HG03066 (cell line): ENCODE data around the gene MYADML2.
"Not testable (repeated sequence)": the region's sequence is repeated elsewhere in the genome, so short reads cannot be mapped to it uniquely, and the experiment has no call there.

Source experiments
- ATAC-seq: cut with Tn5 transposase; IDR thresholded peaks from one replicate; pipeline ENCODE4 v1.9.1; 2021; ENCODE audit warnings: low read depth; ENCODE audit not compliant: unreplicated experiment

Gene MYADML2, protein sequence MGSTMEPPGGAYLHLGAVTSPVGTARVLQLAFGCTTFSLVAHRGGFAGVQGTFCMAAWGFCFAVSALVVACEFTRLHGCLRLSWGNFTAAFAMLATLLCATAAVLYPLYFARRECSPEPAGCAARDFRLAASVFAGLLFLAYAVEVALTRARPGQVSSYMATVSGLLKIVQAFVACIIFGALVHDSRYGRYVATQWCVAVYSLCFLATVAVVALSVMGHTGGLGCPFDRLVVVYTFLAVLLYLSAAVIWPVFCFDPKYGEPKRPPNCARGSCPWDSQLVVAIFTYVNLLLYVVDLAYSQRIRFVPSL

GRCh38 chr17:81947189-81947588 is at the start of gene MYADML2:
Gene MYADML2 (minus strand): TSS chr17:81947233. CDS start chr17:81941741, 5,492 bp downstream.
- ATAC-seq: no peak

DNA sequence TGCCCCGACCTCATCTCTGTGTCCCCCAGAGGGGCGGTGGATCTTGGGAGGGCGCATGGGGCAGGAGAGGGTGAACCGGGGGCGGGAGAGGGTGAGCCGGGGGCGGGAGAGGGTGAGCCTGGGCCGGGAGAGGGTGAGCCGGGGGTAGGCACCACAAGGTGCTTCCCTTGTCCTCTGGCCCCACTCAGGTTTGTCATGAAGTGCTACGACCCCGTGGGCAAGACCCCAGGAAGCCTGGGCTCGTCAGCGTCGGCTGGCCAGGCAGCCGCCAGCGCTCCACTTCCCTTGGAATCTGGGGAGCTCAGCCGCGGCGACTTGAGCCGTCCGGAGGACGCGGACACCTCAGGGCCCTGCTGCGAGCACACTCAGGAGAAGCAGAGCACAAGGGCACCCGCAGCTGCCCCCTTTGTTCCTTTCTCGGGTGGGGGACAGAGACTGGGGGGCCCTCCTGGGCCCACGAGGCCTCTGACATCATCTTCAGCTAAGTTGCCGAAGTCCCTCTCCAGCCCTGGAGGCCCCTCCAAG is 49.3 kb upstream of the MYADML2 start:
- ATAC-seq: no peak

- ATAC-seq: no peak
Measured at GRCh38 chr17:81995463-81996231, 48.6 kb upstream of the MYADML2 start.

DNA sequence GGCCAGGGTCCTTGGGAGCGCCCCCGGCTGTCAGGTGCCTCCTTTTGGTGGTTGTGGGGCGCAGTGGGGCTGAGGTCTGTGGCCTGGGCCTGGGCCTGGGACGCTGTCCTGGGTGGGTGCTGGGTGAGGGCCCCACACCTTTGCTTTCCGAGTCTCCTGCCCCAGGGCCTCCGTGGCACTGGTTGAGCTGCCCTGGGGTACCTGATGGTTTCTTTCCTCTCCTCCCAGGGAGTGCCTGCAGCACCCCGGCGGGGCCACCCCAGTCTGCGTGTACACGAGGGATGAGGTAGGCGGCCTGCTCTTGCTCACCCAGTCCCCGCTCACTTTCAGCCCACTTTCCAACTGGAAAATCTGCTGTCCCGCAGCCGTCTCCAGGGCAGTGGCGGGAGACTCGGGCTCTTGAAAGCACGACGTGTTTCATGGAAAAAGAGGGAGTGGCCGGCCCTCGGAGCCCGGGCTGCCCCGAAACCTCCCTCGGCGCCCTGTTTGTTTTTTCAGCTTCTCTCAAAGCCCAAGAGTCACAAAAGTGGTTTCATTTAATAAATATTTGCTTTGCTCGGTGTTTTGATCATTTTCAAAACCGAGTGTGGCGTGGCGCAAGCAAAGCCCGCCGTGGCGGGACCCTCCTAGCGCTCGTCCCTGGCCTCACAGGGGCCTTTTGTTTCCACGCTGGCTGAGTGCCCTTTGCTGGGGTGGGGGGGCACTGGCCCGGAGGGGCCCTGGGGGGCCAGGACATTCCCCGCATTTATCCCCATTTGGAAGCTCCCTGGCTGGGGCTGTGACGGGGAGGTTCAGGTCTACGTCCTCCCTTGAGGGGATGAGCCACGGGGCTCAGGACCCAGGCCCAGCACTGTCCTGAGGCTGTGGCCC is 47.8 kb upstream of the MYADML2 start:
- ATAC-seq: no peak

GRCh38 chr17:81993729-81994592 is 46.9 kb upstream of the MYADML2 start:
- ATAC-seq: no peak

DNA sequence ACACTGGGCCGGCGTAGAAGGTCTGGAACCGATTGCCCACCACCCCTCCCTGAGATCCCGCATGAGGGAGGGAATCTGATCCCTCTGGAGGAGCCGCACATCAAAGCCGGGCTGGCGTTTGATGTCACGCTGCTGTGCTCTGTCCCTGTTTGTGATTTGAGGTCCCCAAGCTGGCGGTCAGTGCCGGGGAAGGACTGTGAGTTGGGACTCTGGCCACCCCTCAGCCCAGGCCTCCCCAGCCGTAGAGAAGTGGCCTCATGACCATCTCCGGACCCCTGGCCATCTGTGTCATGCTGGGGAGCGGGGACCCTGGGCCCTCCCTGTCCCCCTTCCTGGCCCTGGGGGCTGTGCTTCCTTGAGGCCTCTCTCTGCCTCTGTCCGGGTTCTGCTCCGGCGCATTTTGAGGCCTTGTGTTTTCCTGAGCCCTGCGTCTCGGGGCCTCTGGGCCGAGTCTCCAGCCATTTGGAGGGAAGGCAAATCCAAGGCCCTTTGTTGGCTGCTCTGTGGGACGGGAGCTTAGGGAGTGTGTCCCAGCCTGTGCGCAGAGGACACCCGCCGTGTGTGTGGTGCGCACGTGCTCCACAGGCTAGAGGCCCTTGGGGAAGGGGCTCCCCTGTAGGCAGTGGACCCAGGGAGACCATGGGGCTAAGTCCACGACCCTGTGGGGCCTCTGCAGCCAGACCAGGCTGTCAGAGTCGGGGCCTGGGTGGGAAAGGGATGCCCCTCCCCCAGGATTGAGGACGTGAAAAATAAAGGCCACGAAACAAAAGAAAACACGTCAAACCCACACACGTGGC is 45.5 kb upstream of the MYADML2 start:
- ATAC-seq: no peak

DNA sequence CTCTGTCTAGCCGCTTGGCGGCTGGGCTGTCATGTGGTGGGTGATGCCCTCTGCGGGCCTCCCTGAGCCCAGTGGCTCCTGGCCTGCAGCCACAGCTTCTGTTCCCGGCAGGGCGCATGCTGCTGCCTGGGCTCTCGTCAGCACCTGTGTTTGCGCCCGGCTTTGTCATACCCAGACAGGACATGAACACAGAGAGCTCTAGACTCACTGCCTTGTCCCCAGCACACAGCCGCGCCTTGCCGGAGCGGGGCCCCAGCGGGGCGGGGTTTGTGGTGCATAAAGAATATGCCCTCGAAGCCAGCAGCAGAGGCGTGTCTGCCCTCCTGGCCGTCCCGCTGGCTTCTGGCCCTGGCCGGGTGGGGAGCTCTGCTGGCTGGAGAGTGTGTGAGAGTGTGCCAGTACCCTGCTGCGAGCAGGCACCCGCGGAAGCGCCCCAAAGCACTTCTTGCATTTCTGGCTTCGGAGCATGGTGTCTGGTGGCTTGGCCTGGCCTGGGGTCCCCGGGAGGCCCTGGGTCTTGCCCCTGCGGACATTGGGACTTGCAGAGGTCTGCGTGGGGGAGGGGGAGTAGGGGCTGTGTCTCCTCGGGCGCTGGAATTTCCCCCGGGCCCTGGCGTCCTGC is 44.8 kb upstream of the MYADML2 start:
- ATAC-seq: no peak

GRCh38 chr17:81990836-81991683 is 44.0 kb upstream of the MYADML2 start:
- no peak for ATAC-seq

DNA sequence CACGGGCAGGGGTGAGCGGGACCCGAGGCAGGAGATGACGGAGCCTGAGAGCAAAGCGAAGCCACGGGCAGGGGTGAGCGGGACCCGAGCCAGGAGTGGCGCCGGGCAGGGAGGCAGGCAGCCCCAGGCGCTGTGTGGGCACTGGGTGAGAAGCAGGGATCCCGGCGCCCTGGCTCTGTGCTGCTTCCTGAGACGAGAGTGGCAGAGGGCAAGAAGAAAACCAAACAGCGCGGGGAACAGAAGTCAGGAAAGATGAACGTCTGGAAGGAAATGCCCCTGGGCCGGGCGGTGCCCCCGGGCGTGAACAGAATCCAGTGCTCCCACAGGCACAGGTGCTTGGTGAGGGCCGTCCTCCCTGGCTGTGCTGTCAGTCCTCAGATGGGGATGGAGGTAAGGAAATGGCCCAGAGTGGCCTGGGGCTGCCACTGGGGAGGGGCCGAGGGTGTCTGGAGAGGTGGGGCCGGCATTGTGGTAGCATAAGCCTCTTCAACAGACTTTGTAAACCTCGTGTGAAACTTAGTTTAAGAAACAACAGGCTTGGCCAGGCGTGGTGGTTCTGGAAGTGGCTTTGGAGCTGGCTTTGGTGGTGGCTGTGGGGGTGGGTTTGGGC is 40.2 kb upstream of the MYADML2 start:
- no peak for ATAC-seq

GRCh38 chr17:81986606-81987005 is 39.6 kb upstream of the MYADML2 start:
- no peak for ATAC-seq

- ATAC-seq: no peak
Measured at GRCh38 chr17:81984773-81985410, 37.9 kb upstream of the MYADML2 start.

GRCh38 chr17:81983639-81984373 is 36.8 kb upstream of the MYADML2 start:
- no peak for ATAC-seq

GRCh38 chr17:81983011-81983638 is 36.1 kb upstream of the MYADML2 start:
- no peak for ATAC-seq

GRCh38 chr17:81981511-81981910 is 34.5 kb upstream of the MYADML2 start:
- not testable (repeated sequence) for ATAC-seq

DNA sequence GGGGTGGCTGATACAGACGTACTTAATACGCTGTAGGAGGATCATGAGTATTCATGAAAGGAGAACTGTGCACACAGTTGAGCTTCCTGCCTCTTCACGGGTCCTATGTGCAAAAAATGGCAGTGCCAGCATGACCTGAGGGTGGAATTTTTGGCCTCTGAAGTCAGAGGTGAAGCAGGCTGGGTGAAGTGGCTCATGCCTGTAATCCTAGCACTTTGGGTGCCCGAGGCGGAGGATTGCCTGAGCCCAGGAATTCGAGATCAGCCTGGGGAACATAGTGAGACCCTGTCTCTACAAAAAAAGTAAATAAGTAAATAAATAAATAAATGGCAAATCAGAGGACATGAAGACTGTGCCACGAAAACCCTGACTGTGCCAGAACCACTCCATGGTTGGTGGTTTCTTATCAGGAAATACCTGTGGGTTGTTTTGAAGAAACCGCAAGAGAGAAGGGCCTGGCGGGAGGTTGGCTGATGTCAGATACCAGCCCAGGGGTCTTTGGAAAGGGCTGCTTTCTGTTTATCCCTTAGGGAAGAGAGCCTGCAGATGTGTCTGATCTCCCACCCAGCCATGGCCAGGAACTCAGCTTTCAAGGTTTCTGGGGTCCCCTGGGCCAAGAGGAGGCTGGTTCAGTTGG is 33.8 kb upstream of the MYADML2 start:
- no peak for ATAC-seq
